ENCODE measurements around the gene CCDC69.
"Not testable (repeated sequence)": the region's sequence is repeated elsewhere in the genome, so short reads cannot be mapped to it uniquely, and the experiment has no call there.

The CCDC69 gene

DNA sequence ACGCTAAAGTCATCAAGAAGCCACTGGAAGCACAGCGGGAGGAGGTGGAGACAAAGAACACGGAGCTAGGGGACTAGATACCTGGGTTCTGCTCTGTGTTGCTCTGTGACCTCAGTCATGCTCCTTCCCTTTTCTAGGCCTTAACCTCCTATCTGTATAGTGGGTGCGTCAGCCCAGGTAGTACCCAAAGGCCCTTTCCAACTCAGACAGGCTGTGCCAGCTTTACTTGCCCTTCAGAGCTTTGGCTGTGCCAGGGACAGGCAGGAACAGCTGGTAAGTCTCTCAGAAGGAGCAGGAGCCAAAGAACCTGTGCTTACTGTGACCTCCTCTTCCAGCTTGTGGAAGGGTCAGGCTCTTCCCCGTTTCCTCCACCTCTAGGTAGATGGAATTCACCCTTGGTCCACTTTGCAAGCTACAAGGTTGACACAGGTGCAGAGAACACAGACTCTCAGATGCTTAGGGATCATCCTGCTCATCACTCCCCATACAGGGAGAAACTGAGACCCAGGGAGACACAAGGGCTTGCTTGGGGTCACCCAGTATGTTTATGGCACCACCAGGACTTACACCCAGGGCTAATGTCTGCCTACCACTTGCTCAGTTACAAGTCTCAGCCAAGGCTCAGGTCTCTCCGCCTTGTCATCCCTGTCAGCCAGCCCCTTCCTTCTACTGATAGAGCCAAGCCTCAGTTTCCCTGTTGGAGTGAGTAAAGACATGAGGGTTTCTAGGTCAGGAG is 1.7 kb downstream of the CCDC69 start:
- no peak for DNase-seq (ENCODE audit: low spot score)

DNA sequence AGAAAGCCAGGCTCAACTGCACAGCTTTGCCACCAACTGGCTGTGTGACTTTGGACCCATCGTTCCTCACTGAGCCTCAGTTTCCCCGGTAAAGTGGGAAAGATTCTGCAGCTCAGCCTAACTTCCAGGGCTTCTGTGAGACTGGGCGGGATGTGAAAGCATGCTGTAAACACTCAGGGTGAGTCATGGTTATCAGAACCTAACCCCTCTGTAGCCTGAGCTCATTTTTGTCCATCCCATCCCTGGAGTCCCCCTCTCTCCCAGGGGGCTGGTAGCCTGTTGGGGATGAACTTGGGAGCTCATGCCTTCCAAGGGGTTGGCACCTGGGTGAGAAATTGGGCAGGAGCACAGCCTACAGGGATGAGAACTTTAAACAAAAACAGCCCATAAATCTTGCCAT is 2.3 kb downstream of the CCDC69 start:
- DNase-seq (ENCODE audit: low spot score), result peak; percentile 76

DNA sequence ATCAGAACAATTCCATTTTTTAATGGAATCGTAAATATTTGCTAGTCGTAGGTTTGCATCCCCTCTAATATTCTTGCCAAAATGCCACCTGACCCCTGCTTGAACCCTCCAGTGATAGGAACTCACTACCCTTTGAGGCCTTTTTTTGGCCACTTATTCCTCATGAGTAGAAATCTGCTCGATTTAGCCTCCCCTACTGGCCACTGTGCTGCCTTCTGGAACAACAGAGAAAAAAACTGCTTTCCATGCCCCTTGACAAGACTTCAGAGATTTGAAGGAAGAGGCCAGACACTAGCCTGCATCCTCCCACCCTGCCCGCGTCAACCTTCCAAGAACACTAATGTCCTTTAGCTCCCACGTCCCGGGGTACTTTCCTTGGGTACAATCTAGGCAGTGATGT is 4.1 kb downstream of the CCDC69 start:
- no peak for DNase-seq (ENCODE audit: low spot score)

DNA sequence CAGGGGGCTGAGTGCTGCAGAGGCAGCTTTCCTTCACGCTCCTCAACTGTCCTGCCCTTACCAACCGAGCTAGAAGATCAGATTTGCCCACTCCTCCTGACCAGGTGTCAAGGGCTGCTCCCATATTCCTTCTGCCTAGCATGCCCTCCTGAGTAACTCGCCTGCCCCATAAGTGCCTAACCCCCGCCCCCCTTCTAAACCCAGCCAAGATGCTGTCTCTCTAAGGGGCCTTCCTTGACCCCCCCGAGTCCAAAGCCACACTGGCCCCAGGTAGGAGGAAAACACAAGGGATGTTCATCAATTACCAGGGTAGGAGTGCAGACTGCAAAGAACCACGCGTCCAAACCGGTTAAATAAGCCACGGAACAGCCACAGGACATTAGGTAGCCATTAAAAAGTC is 4.8 kb downstream of the CCDC69 start:
- no peak for DNase-seq (ENCODE audit: low spot score)

DNA sequence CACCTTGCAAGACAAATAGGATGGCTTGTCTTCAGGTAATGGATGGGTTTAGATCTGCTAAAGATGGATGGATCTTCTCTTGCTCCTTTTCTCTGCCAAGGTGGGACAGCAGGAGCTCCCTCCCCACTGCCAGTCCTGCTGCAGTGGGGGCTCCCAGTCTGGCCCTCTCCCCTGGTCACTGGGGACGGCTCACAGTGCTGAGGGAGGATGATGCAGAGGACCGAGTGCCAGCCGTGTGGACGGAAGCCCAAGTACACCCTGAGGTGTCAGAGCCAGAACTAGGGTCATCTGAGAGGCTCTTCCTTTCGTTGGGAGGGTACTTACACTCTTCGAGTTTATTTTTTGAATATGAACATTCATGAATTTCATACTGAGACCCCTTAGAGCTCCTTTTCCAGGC is 5.7 kb downstream of the CCDC69 start:
- no peak for DNase-seq (ENCODE audit: low spot score)

DNA sequence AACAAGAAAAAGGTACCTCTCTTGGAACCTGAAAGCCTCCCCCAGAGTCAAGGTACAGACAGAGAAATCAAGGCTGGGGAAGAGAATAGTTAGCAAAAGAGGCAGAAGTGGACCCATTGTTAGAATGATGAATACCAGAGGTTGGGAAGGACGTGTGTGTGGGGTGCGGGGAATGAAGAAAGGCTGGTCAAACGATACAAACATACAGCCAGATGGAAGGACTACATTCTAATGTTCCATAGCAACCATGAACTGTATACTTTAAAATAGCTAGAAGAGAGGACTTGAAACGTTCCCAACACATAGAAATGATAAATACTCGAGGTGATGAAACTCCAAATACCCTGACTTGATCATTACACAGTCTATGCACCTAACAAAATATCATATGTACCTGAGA is 7.1 kb downstream of the CCDC69 start:
- DNase-seq (ENCODE audit: low spot score), result no peak

DNA sequence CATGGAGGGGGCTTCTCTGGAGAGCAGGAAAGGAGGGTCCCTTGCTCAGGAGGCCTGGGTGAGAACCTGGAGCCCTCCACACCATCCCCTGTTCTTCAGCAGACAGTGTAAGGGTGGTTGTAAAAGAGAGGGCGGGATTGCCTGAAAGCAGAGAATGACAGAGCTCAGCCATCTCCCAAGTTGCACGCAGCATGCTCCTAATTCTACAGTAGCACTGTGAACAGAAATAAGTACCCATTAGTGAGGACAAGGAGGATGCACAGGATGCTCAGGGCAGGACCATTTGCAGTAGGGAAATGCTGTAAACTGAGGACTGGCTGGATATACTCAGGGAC is 8.4 kb downstream of the CCDC69 start:
- no peak for DNase-seq (ENCODE audit: low spot score)

DNA sequence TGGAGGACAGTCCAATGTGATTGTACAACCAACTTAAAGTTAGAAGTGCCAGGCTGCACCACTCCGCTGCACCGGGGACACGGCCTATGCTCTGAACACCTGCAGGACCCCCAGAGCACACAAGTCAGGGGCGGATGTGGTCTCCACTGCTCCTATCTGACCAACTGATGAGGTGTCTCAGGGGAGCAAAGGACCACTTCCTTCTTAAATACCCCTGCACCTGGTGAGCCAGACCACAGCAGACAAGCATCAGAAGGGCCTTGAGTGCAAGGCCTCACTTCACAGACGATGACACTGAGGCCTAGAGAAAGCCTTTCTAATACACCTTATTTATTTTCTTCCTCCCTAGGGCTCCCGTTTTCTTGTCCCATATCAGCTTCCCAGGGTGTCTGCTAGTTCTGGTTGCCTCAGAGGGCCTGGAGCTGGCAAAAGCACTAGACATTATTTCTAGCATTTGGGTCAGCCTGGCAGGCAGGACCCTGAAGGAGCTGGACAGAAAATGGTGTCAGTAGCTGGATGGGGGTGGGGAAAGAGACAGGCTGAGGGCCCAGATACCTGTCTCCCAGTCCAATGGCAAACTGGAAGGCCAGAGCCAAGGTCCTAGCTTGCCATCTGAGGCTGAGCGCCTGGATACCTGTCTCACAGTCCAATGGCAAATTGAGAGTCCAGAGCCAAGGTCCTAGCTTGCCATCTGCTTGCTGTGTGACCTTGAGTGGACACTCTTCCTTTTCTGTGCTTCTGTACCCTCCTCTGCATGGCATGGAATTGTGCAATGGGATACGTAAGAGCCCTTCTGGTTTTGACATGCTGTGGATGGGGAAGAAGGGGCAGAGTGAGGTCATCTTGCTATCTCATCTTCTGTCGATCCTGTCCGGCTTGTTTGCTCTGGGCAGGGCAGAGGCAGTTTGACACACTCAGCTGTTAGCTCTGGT is 9.0 kb downstream of the CCDC69 start:
- no peak for DNase-seq (ENCODE audit: low spot score)

DNA sequence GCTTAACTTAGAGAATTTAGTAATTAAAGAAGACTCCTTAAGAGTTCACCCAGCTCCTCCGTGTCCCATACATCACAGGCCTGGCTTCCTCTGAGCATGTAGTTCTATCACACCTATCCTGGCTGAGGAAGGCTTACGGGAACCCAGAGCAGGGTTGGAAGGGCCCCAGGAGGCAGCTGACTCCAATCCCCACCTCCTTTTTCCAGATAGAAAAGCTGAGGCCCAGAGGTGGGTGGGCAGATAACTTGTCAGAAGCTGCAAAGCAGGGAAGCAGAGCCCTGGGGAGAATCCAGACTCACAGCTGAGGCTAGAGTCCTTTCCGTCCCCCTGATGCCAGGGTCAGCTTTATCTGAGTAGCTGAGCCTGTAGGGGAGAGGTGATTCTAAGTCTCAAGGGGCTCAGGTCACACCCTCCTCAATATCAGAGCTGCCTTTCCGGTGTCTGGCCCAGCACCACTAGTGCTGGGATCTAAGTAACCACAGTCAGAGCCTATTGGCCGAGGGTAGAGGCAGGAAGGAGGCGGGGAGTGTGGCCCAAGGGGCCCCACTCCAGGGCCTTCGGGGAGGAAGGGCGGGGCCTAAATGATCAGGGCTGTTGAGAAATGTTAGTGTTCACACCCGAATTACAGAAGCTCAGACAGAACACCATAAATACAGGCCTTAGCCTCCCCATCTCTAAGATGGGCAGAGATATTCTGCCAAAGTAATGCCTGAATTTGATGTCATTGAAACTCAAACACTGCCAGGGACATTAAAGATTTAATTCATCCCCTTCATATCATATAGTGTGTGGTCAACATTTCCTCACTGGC is 9.9 kb downstream of the CCDC69 start:
- DNase-seq (ENCODE audit: low spot score), result peak; percentile 43

DNA sequence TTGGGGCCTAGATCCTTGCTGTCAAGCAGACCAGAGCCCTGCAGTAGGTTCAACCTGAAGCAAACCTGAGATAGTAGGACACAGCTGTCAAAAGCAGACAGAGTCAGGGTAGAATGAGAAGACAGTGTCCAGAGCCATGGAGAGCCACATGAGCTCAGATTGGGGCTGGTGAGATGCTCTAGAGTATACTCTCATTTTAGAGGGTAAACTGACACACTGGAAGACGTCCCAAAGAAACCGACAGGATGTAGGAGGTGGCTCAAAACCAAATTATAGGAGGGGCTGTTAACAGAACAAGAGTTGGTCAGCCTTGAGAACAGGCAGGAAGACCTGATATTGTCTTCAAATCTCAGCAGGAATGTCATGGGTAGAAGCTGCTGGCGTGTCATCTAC is 11.5 kb downstream of the CCDC69 start:
- no peak for DNase-seq (ENCODE audit: low spot score)

DNA sequence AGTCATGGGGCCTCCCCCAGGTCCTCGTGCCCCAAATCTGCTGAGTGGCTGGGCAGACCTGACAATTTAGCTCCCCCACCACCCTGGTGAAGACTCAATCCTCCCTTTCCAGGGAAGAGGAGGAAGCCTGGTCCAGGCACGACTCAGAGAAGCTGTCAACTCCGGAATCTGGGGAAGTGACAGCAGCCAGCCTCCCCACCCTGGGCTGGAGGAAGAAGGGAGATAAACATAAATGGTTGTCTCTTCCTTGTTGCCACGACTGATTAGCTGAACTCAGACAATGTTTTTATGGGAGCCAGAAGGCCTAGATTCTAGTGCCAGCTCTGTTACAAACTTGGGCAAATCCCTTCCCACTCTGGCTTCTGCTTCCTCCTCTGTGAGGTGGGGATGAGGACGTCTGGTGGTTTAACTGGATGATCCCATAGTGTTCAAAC is 15.4 kb downstream of the CCDC69 start:
- no peak for DNase-seq (ENCODE audit: low spot score)

DNA sequence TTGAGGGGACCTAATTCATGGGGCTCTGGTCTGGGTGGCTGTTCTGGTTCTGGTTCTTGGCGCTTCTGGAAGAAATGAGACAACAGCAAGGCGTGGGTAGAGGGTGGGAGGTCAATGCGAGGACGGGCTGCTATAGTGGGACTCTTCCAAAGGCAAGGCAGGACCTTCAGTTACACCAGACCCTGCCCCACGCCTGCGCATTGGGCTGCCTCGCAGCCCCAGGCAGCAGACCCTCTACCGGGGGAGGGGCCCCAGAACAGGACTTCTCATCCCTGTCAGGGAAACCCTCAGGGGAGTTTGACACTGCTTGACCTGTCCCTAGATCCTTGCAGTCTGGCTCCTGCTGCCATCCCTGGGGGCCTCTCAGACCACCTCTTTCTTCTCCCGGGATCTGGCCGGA is 18.5 kb downstream of the CCDC69 start:
- no peak for DNase-seq (ENCODE audit: low spot score)

DNA sequence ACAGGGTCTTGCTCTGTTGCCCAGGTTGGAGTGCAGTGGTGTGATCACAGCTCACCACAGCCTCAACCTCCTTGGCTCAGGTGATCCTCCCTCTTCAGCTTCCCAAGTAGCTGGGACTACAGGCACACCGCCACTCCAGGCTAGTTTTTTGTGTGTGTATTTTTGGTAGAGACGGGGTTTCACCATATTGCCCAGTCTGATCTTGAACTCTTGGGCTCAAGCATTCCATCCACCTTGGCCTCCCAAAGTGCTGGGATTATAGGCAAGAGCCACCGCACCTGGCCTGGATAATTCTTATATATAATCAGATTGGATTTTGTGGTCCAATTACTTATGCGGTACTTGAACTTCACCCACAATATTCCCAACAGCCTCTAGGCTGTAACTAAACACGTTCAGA is 19.8 kb downstream of the CCDC69 start:
- no peak for DNase-seq (ENCODE audit: low spot score)

DNA sequence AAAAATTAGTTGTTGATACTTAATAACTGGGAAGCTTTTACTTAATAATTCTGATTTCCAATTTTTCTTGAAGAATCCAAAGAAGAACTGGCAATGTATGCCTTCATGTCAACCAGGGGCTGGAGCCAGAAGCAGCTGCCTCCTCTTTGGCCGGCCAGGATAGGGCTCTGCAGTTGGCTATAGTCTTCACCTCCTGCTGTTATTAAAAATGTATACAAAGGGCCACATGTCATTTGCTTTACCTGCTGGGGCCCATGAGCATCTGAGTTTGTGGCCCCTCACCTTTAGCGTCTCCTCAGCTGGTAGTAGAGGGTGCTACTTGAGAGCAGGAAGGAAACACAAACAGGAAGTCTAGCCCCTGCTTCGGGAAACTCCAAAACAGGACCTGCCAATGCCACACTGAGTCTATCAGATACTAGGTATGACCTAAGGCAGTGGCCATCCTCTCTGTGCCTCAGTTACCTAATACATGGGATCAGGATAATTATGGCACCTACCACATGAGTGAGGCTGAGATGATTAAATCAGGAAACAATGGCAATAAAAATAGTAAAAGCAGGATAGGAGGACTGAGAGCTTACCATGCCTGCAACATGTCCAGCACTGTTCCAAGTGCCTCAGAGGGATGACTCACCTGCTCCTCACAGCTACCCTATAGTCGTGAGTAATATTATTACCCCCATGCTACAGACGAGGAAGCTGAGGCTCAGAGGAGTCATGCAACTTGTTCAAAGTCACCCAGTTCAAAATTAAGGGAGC is 21.3 kb downstream of the CCDC69 start:
- peak; percentile 57 for DNase-seq (ENCODE audit: low spot score)

DNA sequence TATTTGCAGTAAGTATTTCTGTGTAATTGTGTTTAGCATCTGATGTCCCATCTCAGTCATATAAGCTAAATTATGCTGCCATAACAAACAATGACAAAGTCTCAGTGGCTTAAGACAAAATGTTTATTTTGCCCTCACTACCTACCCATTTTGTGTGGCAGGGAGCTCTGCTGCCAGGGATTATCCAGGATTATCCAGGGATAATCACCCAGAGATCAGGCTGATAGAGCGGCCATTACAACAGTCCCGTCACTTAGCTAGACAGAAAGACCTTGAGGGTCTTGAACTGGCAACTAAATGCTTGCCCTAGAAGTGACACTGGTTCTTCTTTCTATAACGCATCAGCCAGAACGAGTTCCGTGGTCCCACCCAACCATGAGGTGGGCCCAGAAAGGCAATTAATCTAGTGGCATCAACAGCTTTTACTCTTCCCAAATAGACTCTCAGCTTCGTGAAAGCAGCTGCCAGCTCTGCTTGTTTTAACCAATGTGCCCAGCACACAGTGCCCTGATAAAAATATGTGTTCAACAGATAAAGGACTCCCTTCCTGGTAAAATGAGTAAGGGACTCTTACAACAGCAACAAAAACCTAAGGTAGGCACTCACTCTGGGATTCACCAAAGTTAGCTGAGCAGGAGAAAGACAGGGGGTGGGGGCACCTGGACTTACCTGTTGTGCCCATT is 22.8 kb downstream of the CCDC69 start:
- no peak for DNase-seq (ENCODE audit: low spot score)

DNA sequence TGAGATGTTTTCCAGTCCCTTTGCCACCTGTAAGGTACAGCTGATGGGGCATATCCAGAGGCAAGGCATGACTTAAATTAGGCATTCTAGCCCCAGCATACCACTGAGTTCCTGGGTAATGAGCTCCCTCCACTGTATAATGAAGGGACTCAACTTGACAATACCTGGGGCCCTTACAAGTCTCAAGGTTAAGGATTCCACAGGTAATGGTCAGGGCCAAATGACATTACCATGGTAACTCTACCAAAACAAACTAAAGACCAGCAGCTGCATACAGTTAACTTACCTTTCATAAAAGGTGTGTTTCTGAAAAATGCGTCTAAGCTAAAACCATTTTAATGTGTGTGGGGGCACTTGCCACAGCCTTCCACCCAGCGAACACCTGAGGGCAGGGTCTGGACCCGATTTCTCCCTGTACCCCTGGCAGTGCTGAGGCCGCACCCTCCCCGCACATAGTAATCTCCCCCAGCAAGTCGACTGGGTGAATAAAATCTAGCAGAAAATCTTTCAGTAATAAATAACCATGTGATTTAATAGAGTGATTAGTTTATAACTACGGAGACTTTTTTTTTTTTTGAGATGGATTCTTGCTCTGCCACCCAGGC is 24.2 kb downstream of the CCDC69 start:
- DNase-seq (ENCODE audit: low spot score), result no peak

DNA sequence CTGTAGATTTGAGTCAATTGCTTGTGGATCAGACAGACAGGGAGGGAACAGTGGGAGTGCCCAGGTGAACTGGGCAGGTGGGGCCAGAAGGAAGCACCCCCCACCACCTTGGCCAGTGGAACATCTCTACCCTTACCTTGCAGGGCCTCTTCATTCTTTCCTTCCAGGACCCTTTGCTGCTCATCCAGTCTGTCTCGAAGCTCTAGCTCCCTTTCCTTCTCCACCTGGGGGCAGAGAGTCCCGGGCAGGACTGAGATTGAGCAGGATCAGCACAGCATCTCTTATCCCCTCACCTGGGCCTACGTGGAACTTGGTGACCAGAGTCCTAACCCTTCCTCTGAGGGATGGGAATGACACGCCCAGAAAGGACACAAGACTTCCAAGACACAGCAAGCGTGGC is 25.0 kb downstream of the CCDC69 start:
- DNase-seq (ENCODE audit: low spot score), result no peak

DNA sequence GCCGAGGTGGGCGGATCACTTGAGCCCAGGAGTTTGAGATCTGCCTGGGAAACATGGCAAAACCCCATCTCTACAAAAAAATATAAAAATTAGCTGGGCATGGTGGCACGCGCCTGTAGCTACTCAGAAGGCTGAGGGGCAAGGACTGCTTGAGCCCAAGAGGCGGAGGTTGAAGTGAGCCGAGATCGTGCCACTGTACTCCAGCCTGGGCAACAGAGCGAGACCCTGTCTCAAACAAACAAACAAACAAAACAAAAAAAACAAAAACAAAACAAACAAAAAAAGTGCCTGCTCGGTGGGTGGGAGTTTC is 26.6 kb downstream of the CCDC69 start:
- not testable (repeated sequence) for DNase-seq (ENCODE audit: low spot score)

DNA sequence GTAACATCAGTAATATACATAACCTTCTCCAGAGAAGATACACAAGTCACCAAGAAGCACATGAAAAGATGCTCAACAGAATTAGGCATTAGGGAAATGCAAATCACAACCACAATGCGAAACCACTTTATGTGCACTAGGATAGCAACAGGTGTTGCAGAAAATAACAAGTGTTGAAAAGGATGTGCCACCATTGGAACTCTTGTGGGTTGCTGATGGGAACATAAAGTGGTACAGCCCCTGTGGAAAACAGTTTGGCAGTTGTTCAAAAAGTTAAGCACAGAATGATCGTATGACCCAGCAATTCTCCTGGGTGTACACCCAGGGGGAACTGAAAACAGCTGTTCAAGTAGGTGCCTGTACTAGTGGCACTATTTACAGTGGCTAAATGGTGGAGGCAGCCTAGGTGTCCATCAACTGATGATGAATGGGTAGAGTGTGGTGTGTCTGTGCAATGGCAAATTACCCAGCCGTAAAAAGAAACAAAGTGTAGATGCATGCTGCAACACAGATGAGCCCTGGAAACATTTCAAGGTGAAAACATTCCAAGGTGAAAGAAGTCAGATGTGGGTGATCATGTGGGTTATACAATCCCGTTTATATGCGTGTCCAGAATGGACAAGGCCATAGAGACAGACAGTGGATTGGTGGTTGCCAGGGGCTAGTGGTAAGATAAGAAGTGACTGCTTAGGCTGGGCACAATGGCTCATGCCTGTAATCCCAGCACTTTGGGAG is 27.2 kb downstream of the CCDC69 start:
- DNase-seq (ENCODE audit: low spot score), result no peak

DNA sequence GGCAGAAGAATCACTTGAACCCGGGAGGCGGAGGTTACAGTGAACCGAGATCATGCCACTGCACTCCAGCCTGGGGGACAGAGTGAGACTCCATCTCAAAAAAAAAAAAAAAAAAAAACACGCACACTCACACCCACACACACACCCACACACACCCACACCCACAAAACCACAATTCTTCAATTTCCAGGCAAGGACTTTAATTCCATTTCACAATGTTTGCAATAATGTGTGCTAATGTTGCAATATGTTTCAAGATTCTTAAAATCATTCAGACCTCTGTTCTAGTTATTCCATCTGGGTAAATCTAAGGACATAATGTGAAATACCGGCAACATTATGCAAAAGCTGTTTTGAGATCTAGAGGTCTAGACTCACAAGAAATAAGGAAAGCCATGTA is 28.3 kb downstream of the CCDC69 start:
- DNase-seq (ENCODE audit: low spot score), result no peak

All from AG08396 (cell line).